HepG2 (cell line): ENCODE data around the gene CBFA2T2. TPM values are rescaled to one million over a fixed set of nuclear protein-coding genes. Genes with fewer than 3 reads are reported as not detected.

ENCODE experiments used
- ARNT2 ChIP-seq: sonication (generic); formaldehyde crosslinking; IDR thresholded peaks from 2 replicates; pipeline ENCODE4 v1.8.0; 2022; ENCODE audit warnings: mild to moderate bottlenecking, low read depth, missing genetic modification reagents, moderate library complexity
- CBX2 ChIP-seq, 2 experiments: fragments of 200-600 bp in 1 of 2; sonication (generic); formaldehyde crosslinking in 1 of 2; IDR thresholded peaks; 2 replicates each; pipeline versions ENCODE4 v1.7.0 to v1.8.1; 2018 to 2022; ENCODE audit warnings: low read depth in 2 of 2, low read length in 1 of 2, mild to moderate bottlenecking in 1 of 2, missing genetic modification reagents in 1 of 2
- CSRNP1 ChIP-seq: sonication (generic); formaldehyde crosslinking; IDR thresholded peaks from 2 replicates; pipeline ENCODE4 v1.8.1; 2023; ENCODE audit warnings: mild to moderate bottlenecking, missing genetic modification reagents
- HNRNPUL1 ChIP-seq: fragments of 200-400 bp; formaldehyde crosslinking; IDR thresholded peaks from 2 replicates; pipeline ENCODE4 v1.6.1; 2017; ENCODE audit warnings: low read depth, mild to moderate bottlenecking, low read length, moderate library complexity
- MEIS2 ChIP-seq: sonication (generic); formaldehyde crosslinking; IDR thresholded peaks from 2 replicates; pipeline ENCODE4 v1.9.0; 2021; ENCODE audit warnings: mild to moderate bottlenecking, missing genetic modification reagents
- MXI1 ChIP-seq: IDR thresholded peaks from 3 replicates; pipeline ENCODE4 v1.6.1; 2012; ENCODE audit warnings: low read depth, low read length, inconsistent platforms, borderline replicate concordance
- PLRG1 ChIP-seq: fragments of 450-650 bp; conservative IDR thresholded peaks from 2 replicates; pipeline ENCODE4 v1.6.1; 2016
- PRDM4 ChIP-seq: sonication (generic); formaldehyde crosslinking; IDR thresholded peaks from 2 replicates; pipeline ENCODE4 v1.9.0; 2021; ENCODE audit warnings: missing genetic modification reagents, borderline replicate concordance
- SNAI1 ChIP-seq: sonication (generic); formaldehyde crosslinking; IDR thresholded peaks from 2 replicates; pipeline ENCODE4 v1.5.0; 2020; ENCODE audit warnings: mild to moderate bottlenecking, missing genetic modification reagents, borderline replicate concordance
- TFE3 ChIP-seq: IDR thresholded peaks from 2 replicates; pipeline ENCODE4 v1.6.1; 2016
- ZBTB39 ChIP-seq: sonication (generic); formaldehyde crosslinking; IDR thresholded peaks from 2 replicates; pipeline ENCODE4 v1.5.0; 2020; ENCODE audit warnings: missing genetic modification reagents
- ZFY ChIP-seq: sonication (generic); formaldehyde crosslinking; IDR thresholded peaks from 2 replicates; pipeline ENCODE4 v1.4.0; 2020; ENCODE audit warnings: missing genetic modification reagents
- ZNF138 ChIP-seq: sonication (generic); formaldehyde crosslinking; IDR thresholded peaks from 2 replicates; pipeline ENCODE4 v1.5.0; 2020; ENCODE audit warnings: mild to moderate bottlenecking, low read depth, missing genetic modification reagents
- ZNF557 ChIP-seq: sonication (generic); formaldehyde crosslinking; IDR thresholded peaks from 2 replicates; pipeline ENCODE4 v1.4.0; 2020; ENCODE audit warnings: missing genetic modification reagents
- ZNF740 ChIP-seq: sonication (generic); formaldehyde crosslinking; IDR thresholded peaks from 2 replicates; pipeline ENCODE4 v1.4.0; 2020; ENCODE audit warnings: missing genetic modification reagents
- ZNF800 ChIP-seq: sonication (generic); formaldehyde crosslinking; IDR thresholded peaks from 2 replicates; pipeline ENCODE4 v1.4.0; 2020; ENCODE audit warnings: missing genetic modification reagents
- ZZZ3 ChIP-seq: sonication (generic); formaldehyde crosslinking; IDR thresholded peaks from 2 replicates; pipeline ENCODE4 v1.4.0; 2020; ENCODE audit warnings: missing genetic modification reagents, mild to moderate bottlenecking, borderline replicate concordance
- polyA plus RNA-seq, 8 experiments: library from polyadenylated mRNA; depleted of rRNA in 3 of 8; stranded (reverse) in 7 of 8; unstranded in 1 of 8; fragments of >200 nt; fragmentation: Illumina TruSeq in 4 of 8; extraction: Trizol in 4 of 8; gene quantifications; 2 replicates each; pipeline versions ENCODE4 v1.2.1 to v1.2.3, GENCODE V29; 2011 to 2016; ENCODE audit warnings: low read depth in 4 of 8, missing spikeins in 1 of 8, mixed read lengths in 1 of 8; ENCODE audit not compliant: insufficient read depth in 1 of 8
- total RNA-seq, 5 experiments: library from RNA; depleted of rRNA; stranded (reverse); fragments of >200 nt; fragmentation: Illumina TruSeq; extraction: Trizol; gene quantifications; 2 replicates each; pipeline ENCODE4 v1.2.3, GENCODE V29; 2016; ENCODE audit warnings: low read depth in 1 of 5

CBFA2T2 gene
- total and polyA plus RNA-seq, 2 of the 13 experiments (the other 11 are each of a cell fraction or from before 2014, with no cell fraction given), result 6.3 to 21.2 TPM

GRCh38 chr20:33443512-33444239 is 46.2 kb upstream of the CBFA2T2 start, which contains the start of gene SNTA1 (continued):
- 0 out of 2 replicates have a peak, but pooled peaks have one; percentile 28 for TF ChIP-seq TFE3 (CRISPR knock-in tag)
- no peak for TF ChIP-seq ZNF557 (CRISPR knock-in tag)
- no peak for TF ChIP-seq ZNF740 (CRISPR knock-in tag)
- TF ChIP-seq MXI1, result peak; percentile 69; the same call in 2 of the 3 replicates
- TF ChIP-seq ZFY (CRISPR knock-in tag), result peak; percentile 37; the same call in 1 of the 2 replicates
- peak; percentile 59 for TF ChIP-seq CSRNP1 (CRISPR knock-in tag)
- TF ChIP-seq ZNF138 (CRISPR knock-in tag), result no peak
- TF ChIP-seq PLRG1, result no peak
- peak; percentile 29; the same call in 1 of the 2 replicates for TF ChIP-seq ZBTB39 (CRISPR knock-in tag)
- TF ChIP-seq ZNF800 (CRISPR knock-in tag), result no peak
- TF ChIP-seq HNRNPUL1, result no peak
- peak; percentile 62; the same call in 1 of the 2 replicates for TF ChIP-seq ZZZ3 (CRISPR knock-in tag)
- no peak for TF ChIP-seq SNAI1 (CRISPR knock-in tag)
- TF ChIP-seq MEIS2 (CRISPR knock-in tag), result peak; percentile 4; the same call in 1 of the 2 replicates
- TF ChIP-seq ARNT2, result no peak; the same call in 1 of the 2 replicates
- TF ChIP-seq PRDM4, result no peak
- no peak for TF ChIP-seq CBX2 (IDR thresholded peaks at IDR 0.05; ENCODE audit: low read depth, low read length)
- TF ChIP-seq CBX2 (CRISPR knock-in tag; IDR thresholded peaks at IDR 0.05; ENCODE audit: low read depth), result no peak
